ENCODE data around the gene SYNM. TPM values are rescaled to one million over a fixed set of nuclear protein-coding genes. Genes with fewer than 3 reads are reported as not detected.

Gene SYNM
- total RNA-seq, 2 donors from 2014 or later, result 1.4 to 2.7 TPM

DNA sequence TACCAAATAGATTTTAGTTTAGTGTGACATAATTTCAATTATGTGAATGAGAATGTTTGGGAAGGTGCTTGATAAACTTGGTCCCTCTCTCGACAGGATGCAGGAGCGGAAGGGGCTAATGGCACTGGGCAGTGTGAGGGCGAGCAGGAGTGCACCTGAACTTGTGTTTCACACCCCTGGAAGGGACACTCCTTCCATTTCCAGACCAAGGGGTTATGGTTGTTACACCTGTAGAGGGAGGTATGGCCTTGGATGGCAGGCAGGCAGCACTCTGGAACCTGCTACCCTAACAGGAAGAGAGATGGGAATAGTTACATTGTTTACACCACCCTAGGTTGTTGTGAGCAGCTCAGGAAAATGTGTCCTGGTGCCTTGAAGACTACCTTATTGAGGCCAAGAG is 22.1 kb downstream of the SYNM start:
- Mint-ChIP-seq H3K4me1 (peaks cover 8% of the 10 kb centered on the region), H3K27ac (no peak overlapping the region), H3K4me3 (no peak overlapping the region), H3K27me3 (peaks cover 47% of the 10 kb centered on the region), H3K36me3 (ENCODE audit: low read depth) (peaks cover 2% of the 10 kb centered on the region)
- no peaks in the 10 kb centered on the region for H3K9me3 ChIP-seq (ENCODE audit: control insufficient read depth, low read length, poor library complexity, severe bottlenecking)
- no peak for DNase-seq
- no peak for ATAC-seq

DNA sequence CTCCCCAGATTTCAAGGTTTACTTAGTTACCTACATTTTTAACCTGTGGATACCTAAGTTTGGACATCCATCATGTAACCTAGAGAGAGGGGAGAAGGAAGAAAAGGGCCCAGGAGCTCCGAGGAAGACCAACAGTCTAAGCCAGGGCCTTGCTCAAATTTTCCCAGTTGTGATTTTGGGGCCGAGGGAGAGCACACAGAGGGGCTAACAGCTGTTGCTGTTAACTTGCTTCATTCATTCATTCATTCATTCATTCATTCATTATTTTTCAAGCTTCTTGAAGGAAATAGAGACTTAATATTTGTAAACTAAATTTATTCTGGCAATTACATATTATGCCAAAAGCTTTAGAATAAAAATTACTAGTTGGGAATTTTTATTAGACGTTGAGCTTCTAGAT is 22.9 kb downstream of the SYNM start:
- H3K4me3 Mint-ChIP-seq, result no peak overlapping the region

DNA sequence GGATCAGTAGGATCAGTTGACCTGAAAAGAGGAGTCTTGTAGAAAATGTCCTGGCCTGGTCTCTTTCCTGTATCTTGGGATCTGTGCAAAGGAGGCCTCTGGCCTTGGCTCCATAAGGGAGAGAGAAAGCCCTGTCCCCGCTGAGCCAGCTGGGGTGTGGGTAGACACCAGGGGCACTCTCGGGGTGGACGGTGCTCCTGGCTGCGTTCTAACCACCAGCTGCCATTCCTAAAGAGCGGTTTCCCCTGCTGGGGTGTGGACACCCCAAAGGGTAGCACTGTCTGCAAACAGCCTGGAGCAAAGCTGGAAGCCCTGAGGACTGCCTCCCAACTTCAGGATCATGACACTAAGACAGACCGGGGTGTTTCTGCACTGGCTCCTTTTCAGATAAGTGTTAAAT is 23.5 kb downstream of the SYNM start:
- Mint-ChIP-seq H3K4me3 (no peak overlapping the region), H3K36me3 (ENCODE audit: low read depth) (peaks cover 2% of the 10 kb centered on the region), H3K4me1 (peaks cover 8% of the 10 kb centered on the region), H3K27ac (no peak overlapping the region), H3K27me3 (peaks cover 45% of the 10 kb centered on the region)
- ATAC-seq (no peak), DNase-seq (no peak)
- no peaks in the 10 kb centered on the region for H3K9me3 ChIP-seq (ENCODE audit: control insufficient read depth, low read length, poor library complexity, severe bottlenecking)

More for the DNA sequence above, 22.9 kb downstream of the SYNM start:
- DNase-seq (no peak), ATAC-seq (no peak)
- Mint-ChIP-seq H3K4me1 (peaks cover 8% of the 10 kb centered on the region), H3K27me3 (peaks cover 47% of the 10 kb centered on the region), H3K27ac (no peak overlapping the region), H3K36me3 (ENCODE audit: low read depth) (peaks cover 2% of the 10 kb centered on the region)
- H3K9me3 ChIP-seq (ENCODE audit: control insufficient read depth, low read length, poor library complexity, severe bottlenecking), result no peaks in the 10 kb centered on the region

DNA sequence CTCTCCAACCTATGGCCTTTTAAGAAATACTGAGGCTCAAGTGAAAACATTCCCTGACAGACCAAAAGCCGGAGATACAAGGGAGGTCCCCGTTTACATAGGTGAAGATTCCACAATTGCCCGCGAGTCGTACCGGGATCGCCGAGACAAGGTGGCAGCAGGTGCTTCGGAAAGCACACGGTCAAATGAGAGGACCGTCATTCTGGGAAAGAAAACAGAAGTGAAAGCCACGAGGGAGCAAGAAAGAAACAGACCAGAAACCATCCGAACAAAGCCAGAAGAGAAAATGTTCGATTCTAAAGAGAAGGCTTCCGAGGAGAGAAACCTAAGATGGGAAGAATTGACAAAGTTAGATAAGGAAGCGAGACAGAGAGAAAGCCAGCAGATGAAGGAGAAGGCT is 24.8 kb downstream of the SYNM start:
- H3K27me3 Mint-ChIP-seq, result peaks cover 33% of the 10 kb centered on the region

DNA sequence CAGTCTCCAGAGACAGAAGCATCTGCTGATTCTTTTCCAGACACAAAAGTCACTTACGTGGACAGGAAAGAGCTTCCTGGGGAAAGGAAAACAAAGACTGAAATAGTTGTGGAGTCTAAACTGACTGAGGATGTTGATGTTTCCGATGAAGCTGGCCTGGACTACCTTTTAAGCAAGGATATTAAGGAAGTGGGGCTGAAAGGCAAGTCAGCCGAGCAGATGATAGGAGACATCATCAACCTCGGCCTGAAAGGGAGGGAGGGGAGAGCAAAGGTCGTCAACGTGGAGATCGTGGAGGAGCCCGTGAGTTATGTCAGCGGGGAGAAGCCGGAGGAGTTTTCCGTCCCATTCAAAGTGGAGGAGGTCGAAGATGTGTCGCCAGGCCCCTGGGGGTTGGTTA is 25.4 kb downstream of the SYNM start:
- no peak for ATAC-seq
- peaks cover 2% of the 10 kb centered on the region for H3K36me3 Mint-ChIP-seq (ENCODE audit: low read depth)
- peaks cover 29% of the 10 kb centered on the region for H3K27me3 Mint-ChIP-seq
- no peak overlapping the region for H3K4me3 Mint-ChIP-seq
- no peak overlapping the region for H3K27ac Mint-ChIP-seq
- no peak for DNase-seq
- no peaks in the 10 kb centered on the region for H3K9me3 ChIP-seq (ENCODE audit: control insufficient read depth, low read length, poor library complexity, severe bottlenecking)
- H3K4me1 Mint-ChIP-seq, result peaks cover 6% of the 10 kb centered on the region

More for the DNA sequence above, 24.8 kb downstream of the SYNM start:
- H3K36me3 Mint-ChIP-seq (ENCODE audit: low read depth), result peaks cover 2% of the 10 kb centered on the region
- H3K9me3 ChIP-seq (ENCODE audit: control insufficient read depth, low read length, poor library complexity, severe bottlenecking), result no peaks in the 10 kb centered on the region
- peaks cover 4% of the 10 kb centered on the region for H3K4me1 Mint-ChIP-seq
- H3K27ac Mint-ChIP-seq, result no peak overlapping the region
- ATAC-seq (no peak), DNase-seq (no peak)
- H3K4me3 Mint-ChIP-seq, result no peak overlapping the region

DNA sequence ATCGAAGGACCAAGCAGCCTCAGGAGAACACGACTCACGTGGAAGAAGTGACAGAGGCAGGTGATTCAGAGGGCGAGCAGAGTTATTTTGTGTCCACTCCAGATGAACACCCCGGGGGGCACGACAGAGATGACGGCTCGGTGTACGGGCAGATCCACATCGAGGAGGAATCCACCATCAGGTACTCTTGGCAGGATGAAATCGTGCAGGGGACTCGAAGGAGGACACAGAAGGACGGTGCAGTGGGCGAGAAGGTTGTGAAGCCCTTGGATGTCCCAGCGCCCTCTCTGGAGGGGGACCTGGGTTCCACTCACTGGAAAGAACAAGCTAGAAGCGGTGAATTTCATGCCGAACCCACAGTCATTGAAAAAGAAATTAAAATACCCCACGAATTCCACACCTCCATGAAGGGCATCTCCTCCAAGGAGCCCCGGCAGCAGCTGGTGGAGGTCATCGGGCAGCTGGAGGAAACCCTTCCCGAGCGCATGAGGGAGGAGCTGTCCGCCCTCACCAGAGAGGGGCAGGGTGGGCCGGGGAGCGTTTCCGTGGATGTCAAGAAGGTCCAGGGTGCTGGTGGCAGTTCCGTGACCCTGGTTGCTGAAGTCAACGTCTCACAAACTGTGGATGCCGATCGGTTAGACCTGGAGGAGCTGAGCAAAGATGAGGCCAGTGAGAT is 26.0 kb downstream of the SYNM start:
- H3K27me3 Mint-ChIP-seq, result peaks cover 26% of the 10 kb centered on the region
- H3K36me3 Mint-ChIP-seq (ENCODE audit: low read depth), result peaks cover 4% of the 10 kb centered on the region
- H3K9me3 ChIP-seq (ENCODE audit: control insufficient read depth, low read length, poor library complexity, severe bottlenecking), result no peaks in the 10 kb centered on the region
- no peak for ATAC-seq
- H3K4me3 Mint-ChIP-seq, result no peak overlapping the region
- peaks cover 6% of the 10 kb centered on the region for H3K4me1 Mint-ChIP-seq
- no peak overlapping the region for H3K27ac Mint-ChIP-seq
- DNase-seq, result no peak

DNA sequence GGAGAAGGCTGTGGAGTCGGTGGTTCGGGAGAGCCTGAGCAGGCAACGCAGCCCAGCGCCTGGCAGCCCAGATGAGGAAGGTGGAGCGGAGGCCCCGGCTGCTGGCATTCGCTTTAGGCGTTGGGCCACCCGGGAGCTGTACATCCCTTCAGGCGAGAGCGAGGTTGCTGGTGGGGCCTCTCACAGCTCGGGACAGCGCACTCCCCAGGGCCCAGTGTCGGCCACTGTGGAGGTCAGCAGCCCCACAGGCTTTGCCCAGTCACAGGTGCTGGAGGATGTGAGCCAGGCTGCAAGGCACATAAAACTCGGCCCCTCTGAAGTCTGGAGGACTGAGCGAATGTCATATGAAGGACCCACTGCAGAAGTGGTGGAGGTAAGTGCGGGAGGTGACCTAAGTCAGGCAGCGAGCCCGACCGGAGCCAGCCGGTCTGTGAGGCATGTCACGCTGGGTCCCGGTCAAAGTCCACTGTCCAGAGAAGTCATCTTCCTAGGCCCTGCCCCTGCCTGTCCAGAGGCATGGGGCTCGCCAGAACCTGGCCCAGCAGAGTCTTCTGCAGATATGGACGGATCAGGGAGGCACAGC is 26.7 kb downstream of the SYNM start:
- Mint-ChIP-seq H3K27me3 (peaks cover 26% of the 10 kb centered on the region), H3K27ac (no peak overlapping the region)
- ATAC-seq, result no peak

DNA sequence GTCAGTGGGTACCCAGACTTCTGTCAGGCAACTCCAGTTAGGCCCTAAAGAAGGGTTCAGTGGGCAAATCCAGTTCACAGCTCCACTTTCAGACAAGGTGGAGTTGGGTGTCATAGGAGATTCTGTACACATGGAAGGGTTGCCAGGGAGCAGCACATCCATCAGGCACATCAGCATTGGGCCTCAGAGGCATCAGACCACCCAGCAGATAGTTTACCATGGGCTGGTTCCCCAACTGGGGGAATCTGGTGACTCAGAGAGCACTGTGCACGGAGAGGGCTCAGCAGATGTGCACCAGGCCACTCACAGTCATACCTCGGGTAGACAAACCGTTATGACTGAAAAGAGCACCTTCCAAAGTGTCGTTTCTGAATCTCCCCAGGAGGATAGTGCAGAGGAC is 27.2 kb downstream of the SYNM start:
- no peaks in the 10 kb centered on the region for H3K9me3 ChIP-seq (ENCODE audit: control insufficient read depth, low read length, poor library complexity, severe bottlenecking)
- Mint-ChIP-seq H3K4me3 (no peak overlapping the region), H3K27ac (no peak overlapping the region), H3K4me1 (peaks cover 6% of the 10 kb centered on the region), H3K36me3 (ENCODE audit: low read depth) (peaks cover 4% of the 10 kb centered on the region), H3K27me3 (peaks cover 26% of the 10 kb centered on the region)
- ATAC-seq (no peak), DNase-seq (no peak)

More for the DNA sequence above, 26.7 kb downstream of the SYNM start:
- Mint-ChIP-seq H3K4me1 (peaks cover 6% of the 10 kb centered on the region), H3K4me3 (no peak overlapping the region), H3K36me3 (ENCODE audit: low read depth) (peaks cover 4% of the 10 kb centered on the region)
- no peak for DNase-seq
- no peaks in the 10 kb centered on the region for H3K9me3 ChIP-seq (ENCODE audit: control insufficient read depth, low read length, poor library complexity, severe bottlenecking)

DNA sequence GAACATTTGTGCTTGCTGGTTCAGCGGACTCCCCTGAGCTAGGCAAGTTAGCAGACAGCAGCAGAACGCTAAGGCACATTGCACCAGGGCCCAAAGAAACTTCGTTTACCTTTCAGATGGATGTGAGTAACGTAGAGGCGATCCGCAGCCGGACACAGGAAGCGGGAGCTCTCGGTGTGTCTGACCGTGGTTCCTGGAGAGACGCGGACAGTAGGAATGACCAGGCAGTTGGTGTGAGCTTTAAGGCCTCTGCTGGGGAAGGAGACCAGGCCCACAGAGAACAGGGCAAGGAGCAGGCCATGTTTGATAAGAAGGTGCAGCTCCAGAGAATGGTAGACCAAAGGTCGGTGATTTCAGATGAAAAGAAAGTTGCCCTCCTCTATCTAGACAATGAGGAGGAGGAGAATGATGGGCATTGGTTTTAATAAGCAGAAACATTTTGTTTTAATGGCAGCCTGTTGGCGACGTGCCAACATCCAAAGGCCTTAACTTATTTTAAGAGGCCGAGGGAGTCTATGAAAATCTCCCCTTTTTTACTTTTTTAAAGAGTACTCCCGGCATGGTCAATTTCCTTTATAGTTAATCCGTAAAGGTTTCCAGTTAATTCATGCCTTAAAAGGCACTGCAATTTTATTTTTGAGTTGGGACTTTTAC is 27.9 kb downstream of the SYNM start:
- ATAC-seq (no peak), DNase-seq (no peak)
- peaks cover 4% of the 10 kb centered on the region for H3K36me3 Mint-ChIP-seq (ENCODE audit: low read depth)
- no peak overlapping the region for H3K27ac Mint-ChIP-seq
- H3K4me3 Mint-ChIP-seq, result no peak overlapping the region
- H3K9me3 ChIP-seq (ENCODE audit: control insufficient read depth, low read length, poor library complexity, severe bottlenecking), result no peaks in the 10 kb centered on the region
- H3K4me1 Mint-ChIP-seq, result peaks cover 6% of the 10 kb centered on the region
- H3K27me3 Mint-ChIP-seq, result peaks cover 26% of the 10 kb centered on the region

DNA sequence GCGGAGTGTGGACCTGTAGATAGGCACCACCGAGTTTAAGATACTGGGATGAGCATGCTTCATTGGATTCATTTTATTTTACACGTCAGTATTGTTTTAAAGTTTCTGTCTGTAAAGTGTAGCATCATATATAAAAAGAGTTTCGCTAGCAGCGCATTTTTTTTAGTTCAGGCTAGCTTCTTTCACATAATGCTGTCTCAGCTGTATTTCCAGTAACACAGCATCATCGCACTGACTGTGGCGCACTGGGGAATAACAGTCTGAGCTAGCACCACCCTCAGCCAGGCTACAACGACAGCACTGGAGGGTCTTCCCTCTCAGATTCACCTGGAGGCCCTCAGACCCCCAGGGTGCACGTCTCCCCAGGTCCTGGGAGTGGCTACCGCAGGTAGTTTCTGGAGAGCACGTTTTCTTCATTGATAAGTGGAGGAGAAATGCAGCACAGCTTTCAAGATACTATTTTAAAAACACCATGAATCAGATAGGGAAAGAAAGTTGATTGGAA is 29.5 kb downstream of the SYNM start:
- H3K4me1 Mint-ChIP-seq, result peaks cover 6% of the 10 kb centered on the region
- no peak overlapping the region for H3K4me3 Mint-ChIP-seq

DNA sequence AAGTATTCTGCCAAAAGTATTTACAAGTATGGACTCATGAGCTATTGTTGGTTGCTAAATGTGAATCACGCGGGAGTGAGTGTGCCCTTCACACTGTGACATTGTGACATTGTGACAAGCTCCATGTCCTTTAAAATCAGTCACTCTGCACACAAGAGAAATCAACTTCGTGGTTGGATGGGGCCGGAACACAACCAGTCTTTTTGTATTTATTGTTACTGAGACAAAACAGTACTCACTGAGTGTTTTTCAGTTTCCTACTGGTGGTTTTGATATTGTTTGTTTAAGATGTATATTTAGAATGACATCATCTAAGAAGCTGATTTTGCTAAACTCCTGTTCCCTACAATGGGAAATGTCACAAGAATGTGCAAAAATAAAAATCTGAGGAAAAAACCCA is 30.3 kb downstream of the SYNM start:
- peaks cover 2% of the 10 kb centered on the region for H3K36me3 Mint-ChIP-seq (ENCODE audit: low read depth)
- ATAC-seq (no peak), DNase-seq (no peak)
- H3K27ac Mint-ChIP-seq, result no peak overlapping the region
- H3K4me1 Mint-ChIP-seq, result peaks cover 2% of the 10 kb centered on the region
- no peaks in the 10 kb centered on the region for H3K9me3 ChIP-seq (ENCODE audit: control insufficient read depth, low read length, poor library complexity, severe bottlenecking)
- no peak overlapping the region for H3K4me3 Mint-ChIP-seq
- peaks cover 6% of the 10 kb centered on the region for H3K27me3 Mint-ChIP-seq

More for the DNA sequence above, 29.5 kb downstream of the SYNM start:
- no peak overlapping the region for H3K27ac Mint-ChIP-seq
- H3K27me3 Mint-ChIP-seq, result peaks cover 14% of the 10 kb centered on the region
- no peaks in the 10 kb centered on the region for H3K9me3 ChIP-seq (ENCODE audit: control insufficient read depth, low read length, poor library complexity, severe bottlenecking)
- ATAC-seq (no peak), DNase-seq (no peak)
- peaks cover 4% of the 10 kb centered on the region for H3K36me3 Mint-ChIP-seq (ENCODE audit: low read depth)

DNA sequence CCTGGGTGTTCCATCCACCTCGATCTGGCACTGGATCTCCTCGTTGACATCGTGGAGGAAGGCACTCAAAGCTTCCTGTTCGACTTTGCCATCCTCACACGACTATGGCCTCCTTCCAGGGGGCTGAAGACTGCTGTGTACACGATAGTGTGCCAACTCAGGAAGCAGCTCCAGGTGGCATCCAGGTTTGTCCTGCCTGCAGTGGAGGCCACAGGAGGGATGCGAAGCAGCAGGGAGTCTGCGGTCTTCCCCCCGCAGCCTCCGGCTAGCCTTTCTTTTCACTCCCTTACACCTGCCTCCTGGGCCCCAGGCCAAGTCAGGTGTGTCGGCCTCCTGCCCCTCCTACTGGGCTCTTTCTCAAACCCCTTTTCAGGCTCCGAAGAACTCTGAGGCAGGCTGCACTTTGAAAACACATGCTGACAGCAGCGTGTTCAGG is 32.2 kb downstream of the SYNM start:
- H3K36me3 Mint-ChIP-seq (ENCODE audit: low read depth), result peaks cover 2% of the 10 kb centered on the region

DNA sequence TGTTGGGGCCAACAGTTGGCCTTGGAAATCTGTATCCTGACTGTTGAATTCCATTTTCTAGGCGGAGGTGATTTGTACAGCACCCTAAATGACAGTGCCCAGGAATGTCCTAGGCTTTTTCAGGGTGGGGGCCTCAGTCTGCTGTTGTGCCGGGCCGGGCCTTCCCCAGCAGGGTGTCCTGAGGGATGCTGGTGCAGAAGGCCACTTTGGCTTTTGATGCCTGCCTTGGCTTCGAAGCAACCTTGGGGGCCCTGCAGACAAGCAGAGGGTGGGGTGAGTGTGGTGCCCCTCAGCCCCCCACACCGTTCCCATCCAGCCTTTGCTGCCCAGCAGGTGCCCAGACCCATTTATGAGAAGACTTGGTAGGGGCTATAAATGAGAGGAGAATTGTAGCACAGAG is 33.0 kb downstream of the SYNM start:
- Mint-ChIP-seq H3K27ac (no peak overlapping the region), H3K4me3 (no peak overlapping the region), H3K27me3 (no peaks in the 10 kb centered on the region), H3K36me3 (ENCODE audit: low read depth) (peaks cover 2% of the 10 kb centered on the region), H3K4me1 (peaks cover 2% of the 10 kb centered on the region)
- H3K9me3 ChIP-seq (ENCODE audit: control insufficient read depth, low read length, poor library complexity, severe bottlenecking), result no peaks in the 10 kb centered on the region
- ATAC-seq, result no peak
- DNase-seq, result no peak

More for the DNA sequence above, 32.2 kb downstream of the SYNM start:
- no peaks in the 10 kb centered on the region for H3K9me3 ChIP-seq (ENCODE audit: control insufficient read depth, low read length, poor library complexity, severe bottlenecking)
- no peak overlapping the region for H3K27ac Mint-ChIP-seq
- no peak for ATAC-seq
- H3K4me1 Mint-ChIP-seq, result peaks cover 2% of the 10 kb centered on the region
- no peak for DNase-seq
- no peak overlapping the region for H3K4me3 Mint-ChIP-seq
- H3K27me3 Mint-ChIP-seq, result no peaks in the 10 kb centered on the region

Data from T-helper 17 cell (primary cell).